Keratinocyte (primary cell): ENCODE results near the gene ENPP3. TPM values are rescaled to one million over a fixed set of nuclear protein-coding genes. Genes with fewer than 3 reads are reported as not detected.

Experiments
- DNase-seq: peaks from one replicate; pipeline ENCODE4 v3.0.0-alpha.2; 2011; ENCODE audit warnings: low read depth, missing footprints, low spot score
- FAIRE-seq: peaks from 2 replicates; lab custom pipeline; 2011; peaks lifted over from hg19 to GRCh38; lab: Jason Lieb, UNC
- H2AFZ ChIP-seq: 2 replicates; pipeline ENCODE4 v1.6.0; 2012; ENCODE audit warnings: low read length, control low read depth, inconsistent platforms; ENCODE audit not compliant: control insufficient read depth
- H3K27ac ChIP-seq: 2 replicates; pipeline ENCODE4 v1.5.1; 2011; ENCODE audit warnings: low read length; ENCODE audit not compliant: control insufficient read depth, insufficient read depth
- H3K27me3 ChIP-seq: 3 replicates; pipeline ENCODE4 v1.6.0; 2011; ENCODE audit warnings: low read length; ENCODE audit not compliant: control insufficient read depth, insufficient read depth; ENCODE audit errors: extremely low read depth
- H3K36me3 ChIP-seq, 2 experiments: 2 replicates in 1 of 2; 3 replicates in 1 of 2; pipeline ENCODE4 v1.5.1; 2011; ENCODE audit warnings: low read length in 2 of 2, mild to moderate bottlenecking in 1 of 2; ENCODE audit not compliant: control insufficient read depth in 2 of 2, insufficient read depth in 2 of 2; ENCODE audit errors: extremely low read depth in 1 of 2
- H3K4me1 ChIP-seq: 3 replicates; pipeline ENCODE4 v1.5.1; 2011; ENCODE audit warnings: low read length; ENCODE audit not compliant: control insufficient read depth, insufficient read depth; ENCODE audit errors: extremely low read depth
- H3K4me2 ChIP-seq: 3 replicates; pipeline ENCODE4 v1.6.0; 2011; ENCODE audit warnings: low read depth, low read length; ENCODE audit not compliant: control insufficient read depth, insufficient read depth; ENCODE audit errors: extremely low read depth
- H3K4me3 ChIP-seq, 3 experiments: fragments of 200-600 bp in 1 of 3; sonication (generic) in 1 of 3; 2 replicates in 2 of 3; 3 replicates in 1 of 3; pipeline ENCODE4 v1.5.1; 2011 to 2016; ENCODE audit warnings: low read length in 3 of 3, mild to moderate bottlenecking in 3 of 3, control low read depth in 2 of 3, inconsistent platforms in 1 of 3, low read depth in 1 of 3, mixed read lengths in 1 of 3, mixed run types in 1 of 3, moderate library complexity in 1 of 3; ENCODE audit not compliant: control insufficient read depth in 2 of 3, insufficient read depth in 2 of 3; ENCODE audit errors: extremely low read depth in 1 of 3
- H3K79me2 ChIP-seq: 2 replicates; pipeline ENCODE4 v1.6.0; 2012; ENCODE audit warnings: low read length; ENCODE audit not compliant: control insufficient read depth, insufficient read depth
- H3K9ac ChIP-seq: 3 replicates; pipeline ENCODE4 v1.6.0; 2011; ENCODE audit warnings: low read length; ENCODE audit not compliant: control insufficient read depth, insufficient read depth; ENCODE audit errors: extremely low read depth
- H3K9me1 ChIP-seq: 3 replicates; pipeline ENCODE4 v1.6.0; 2011; ENCODE audit warnings: low read length; ENCODE audit not compliant: control insufficient read depth, insufficient read depth; ENCODE audit errors: extremely low read depth
- H3K9me3 ChIP-seq: 2 replicates; pipeline ENCODE4 v1.5.1; 2012; ENCODE audit warnings: low read depth, low read length; ENCODE audit not compliant: control insufficient read depth
- H4K20me1 ChIP-seq: 3 replicates; pipeline ENCODE4 v1.6.0; 2011; ENCODE audit warnings: low read length; ENCODE audit not compliant: control insufficient read depth, insufficient read depth; ENCODE audit errors: extremely low read depth
- EZH2 ChIP-seq: IDR thresholded peaks from one replicate; pipeline ENCODE4 v1.6.1; 2012; ENCODE audit warnings: inconsistent platforms, mild to moderate bottlenecking, low read length, moderate library complexity
- dilution Hi-C: fragments of 300-500 bp; cut with MboI; formaldehyde crosslinking; loops from one replicate; pipeline ENCODE4 v1.7.0; 2020; ENCODE audit warnings: low sequenced_read_pairs; ENCODE audit not compliant: extremely low pct_ligation_motif_present
- polyA plus RNA-seq, 5 experiments: library from polyadenylated mRNA; depleted of rRNA in 3 of 5; stranded (reverse) in 3 of 5; stranded (forward) in 1 of 5; unstranded in 1 of 5; fragments of >200 nt; gene quantifications; 1 replicate in 1 of 5; 2 replicates in 3 of 5; 3 replicates in 1 of 5; pipeline versions ENCODE4 v1.2.1 to v1.2.3, GENCODE V29; 2011 to 2012; ENCODE audit warnings: missing spikeins in 2 of 5, low read depth in 1 of 5, low replicate concordance in 1 of 5
- TF ChIP-seq, protein P1 (sequence below), 3 experiments: IDR thresholded peaks in 1 of 3; conservative IDR thresholded peaks in 1 of 3; optimal IDR thresholded peaks in 1 of 3; 2 replicates in 2 of 3; 3 replicates in 1 of 3; pipeline versions ENCODE3 to v1.5.1; 2011; ENCODE audit warnings: low read length in 3 of 3, mild to moderate bottlenecking in 3 of 3, moderate library complexity in 2 of 3, control low read depth in 1 of 3, inconsistent platforms in 1 of 3; ENCODE audit not compliant: insufficient read depth in 2 of 3; ENCODE audit errors: extremely low read depth in 1 of 3

ENPP3 gene
- polyA plus RNA-seq, 1 donor (not counting 4 experiments of a cell fraction or from before 2014, with no cell fraction given): not detected

- H2AFZ ChIP-seq: no peak overlapping the region
- no peak for TF ChIP-seq EZH2
- TF ChIP-seq, protein P1, sequence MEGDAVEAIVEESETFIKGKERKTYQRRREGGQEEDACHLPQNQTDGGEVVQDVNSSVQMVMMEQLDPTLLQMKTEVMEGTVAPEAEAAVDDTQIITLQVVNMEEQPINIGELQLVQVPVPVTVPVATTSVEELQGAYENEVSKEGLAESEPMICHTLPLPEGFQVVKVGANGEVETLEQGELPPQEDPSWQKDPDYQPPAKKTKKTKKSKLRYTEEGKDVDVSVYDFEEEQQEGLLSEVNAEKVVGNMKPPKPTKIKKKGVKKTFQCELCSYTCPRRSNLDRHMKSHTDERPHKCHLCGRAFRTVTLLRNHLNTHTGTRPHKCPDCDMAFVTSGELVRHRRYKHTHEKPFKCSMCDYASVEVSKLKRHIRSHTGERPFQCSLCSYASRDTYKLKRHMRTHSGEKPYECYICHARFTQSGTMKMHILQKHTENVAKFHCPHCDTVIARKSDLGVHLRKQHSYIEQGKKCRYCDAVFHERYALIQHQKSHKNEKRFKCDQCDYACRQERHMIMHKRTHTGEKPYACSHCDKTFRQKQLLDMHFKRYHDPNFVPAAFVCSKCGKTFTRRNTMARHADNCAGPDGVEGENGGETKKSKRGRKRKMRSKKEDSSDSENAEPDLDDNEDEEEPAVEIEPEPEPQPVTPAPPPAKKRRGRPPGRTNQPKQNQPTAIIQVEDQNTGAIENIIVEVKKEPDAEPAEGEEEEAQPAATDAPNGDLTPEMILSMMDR (optimal IDR thresholded peaks at IDR 0.05 in 1 of 3, IDR thresholded peaks at IDR 0.05 in 1 of 3, conservative IDR thresholded peaks at IDR 0.05 in 1 of 3; ENCODE audit: extremely low read depth in 1 of 3, insufficient read depth in 2 of 3, low read length in 3 of 3): no peak
- no peaks in the 10 kb centered on the region for H3K9me1 ChIP-seq
- no peaks in the 10 kb centered on the region for H3K4me1 ChIP-seq
- no peak overlapping the region for H3K4me3 ChIP-seq
- FAIRE-seq: no peak
- no peak overlapping the region for H3K27ac ChIP-seq
- H3K27me3 ChIP-seq: no peaks in the 10 kb centered on the region
- H3K9ac ChIP-seq: no peak overlapping the region
- dilution Hi-C loops: no loop called here
- no peaks in the 10 kb centered on the region for H3K79me2 ChIP-seq
- no peaks in the 10 kb centered on the region for H3K9me3 ChIP-seq
- no peak overlapping the region for H3K4me2 ChIP-seq
- no peak for DNase-seq
- H3K36me3 ChIP-seq: no peaks in the 10 kb centered on the region
- H4K20me1 ChIP-seq: no peaks in the 10 kb centered on the region
Measured at GRCh38 chr6:131730264-131730663, 93.2 kb downstream of the ENPP3 start.

DNA sequence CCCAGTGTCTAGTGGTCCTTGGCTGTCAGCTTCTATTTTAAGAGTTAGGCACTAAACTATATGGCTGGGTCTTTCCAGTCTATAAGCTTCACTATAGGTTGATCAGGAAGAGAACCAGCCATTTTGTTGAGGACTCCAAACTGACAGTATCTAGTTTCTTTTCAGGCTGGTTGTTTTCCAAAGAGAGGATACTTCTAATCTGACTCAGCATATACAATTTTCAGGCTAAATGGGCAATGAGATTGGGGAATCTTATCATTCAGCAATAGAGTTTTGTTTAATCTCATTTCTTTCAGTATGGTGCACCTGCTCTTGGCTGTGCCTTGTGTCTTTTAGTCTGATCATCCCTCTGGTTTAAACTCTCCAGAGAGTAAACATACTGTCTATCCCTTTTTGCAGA, 94.1 kb downstream of the ENPP3 start:
- Histone ChIP-seq H3K4me1 (no peaks in the 10 kb centered on the region), H3K9me3 (no peaks in the 10 kb centered on the region), H3K27me3 (no peaks in the 10 kb centered on the region), H3K79me2 (no peaks in the 10 kb centered on the region), H3K36me3 (no peaks in the 10 kb centered on the region), H3K27ac (no peak overlapping the region), H4K20me1 (no peaks in the 10 kb centered on the region), H3K4me3 (no peak overlapping the region), H3K4me2 (no peak overlapping the region), H2AFZ (no peak overlapping the region), H3K9ac (no peak overlapping the region), H3K9me1 (no peaks in the 10 kb centered on the region)
- dilution Hi-C loops: no loop called here
- no peak for TF ChIP-seq EZH2
- TF ChIP-seq, protein P1 (optimal IDR thresholded peaks at IDR 0.05 in 1 of 3, IDR thresholded peaks at IDR 0.05 in 1 of 3, conservative IDR thresholded peaks at IDR 0.05 in 1 of 3; ENCODE audit: extremely low read depth in 1 of 3, insufficient read depth in 2 of 3, low read length in 3 of 3): no peak
- FAIRE-seq (no peak), DNase-seq (no peak)
